GM19467 (cell line): ENCODE measurements around the gene MAB21L4.
"Not testable (repeated sequence)": the region's sequence is repeated elsewhere in the genome, so short reads cannot be mapped to it uniquely, and the experiment has no call there.

Source experiments
- ATAC-seq: cut with Tn5 transposase; IDR thresholded peaks from one replicate; pipeline ENCODE4 v1.9.1; 2021; ENCODE audit warnings: mild to moderate bottlenecking, moderate library complexity; ENCODE audit not compliant: unreplicated experiment

Gene MAB21L4

DNA sequence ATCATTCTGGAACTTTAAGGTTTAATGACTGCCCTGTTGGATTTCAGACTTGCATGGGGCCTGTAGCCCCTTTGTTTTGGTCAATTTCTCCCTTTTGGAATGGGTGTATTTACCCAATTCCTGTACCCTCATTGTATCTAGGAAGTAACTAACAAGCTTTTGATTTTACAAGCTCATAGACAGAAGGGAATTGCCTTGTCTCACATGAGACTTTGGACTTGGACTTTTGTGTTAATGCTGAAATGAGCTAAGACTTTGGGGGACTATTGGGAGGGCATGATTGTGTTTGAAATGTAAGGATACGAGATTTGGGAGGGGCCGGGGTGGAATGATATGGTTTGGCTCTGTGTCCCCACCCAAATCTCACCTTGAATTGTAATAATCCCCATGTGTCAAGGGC, 49.6 kb downstream of the MAB21L4 start:
- not testable (repeated sequence) for ATAC-seq

DNA sequence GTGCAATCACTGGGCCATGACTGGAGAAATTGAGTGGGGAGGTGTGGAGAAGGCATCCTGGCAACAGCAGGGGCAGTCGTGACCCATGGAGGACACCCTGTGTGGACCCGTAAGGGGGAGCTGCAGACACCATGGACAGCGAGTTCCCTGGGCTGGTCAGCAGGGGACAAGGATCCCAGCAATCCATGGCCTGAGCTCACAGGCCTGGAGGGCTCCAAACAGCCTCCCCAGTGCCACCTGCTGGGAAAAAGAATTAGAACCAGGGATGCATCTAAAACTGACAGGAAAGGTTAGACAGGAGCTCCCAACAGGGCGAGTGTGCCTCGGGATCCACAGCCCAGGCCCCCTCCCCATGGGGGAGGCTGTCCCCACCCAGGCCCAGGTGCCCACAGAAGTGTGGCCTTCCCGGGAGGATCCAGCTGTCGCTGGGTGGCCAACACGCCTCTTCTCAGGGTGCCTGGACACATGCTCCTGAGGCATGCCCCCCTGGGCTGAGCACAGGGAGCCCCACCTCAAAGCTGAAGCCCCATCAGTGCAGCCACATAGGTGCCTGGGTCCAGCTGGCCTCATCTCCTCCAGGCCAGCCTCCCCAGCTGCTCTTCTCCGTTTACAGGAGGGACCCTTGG, 55.4 kb downstream of the MAB21L4 start:
- no peak for ATAC-seq

DNA sequence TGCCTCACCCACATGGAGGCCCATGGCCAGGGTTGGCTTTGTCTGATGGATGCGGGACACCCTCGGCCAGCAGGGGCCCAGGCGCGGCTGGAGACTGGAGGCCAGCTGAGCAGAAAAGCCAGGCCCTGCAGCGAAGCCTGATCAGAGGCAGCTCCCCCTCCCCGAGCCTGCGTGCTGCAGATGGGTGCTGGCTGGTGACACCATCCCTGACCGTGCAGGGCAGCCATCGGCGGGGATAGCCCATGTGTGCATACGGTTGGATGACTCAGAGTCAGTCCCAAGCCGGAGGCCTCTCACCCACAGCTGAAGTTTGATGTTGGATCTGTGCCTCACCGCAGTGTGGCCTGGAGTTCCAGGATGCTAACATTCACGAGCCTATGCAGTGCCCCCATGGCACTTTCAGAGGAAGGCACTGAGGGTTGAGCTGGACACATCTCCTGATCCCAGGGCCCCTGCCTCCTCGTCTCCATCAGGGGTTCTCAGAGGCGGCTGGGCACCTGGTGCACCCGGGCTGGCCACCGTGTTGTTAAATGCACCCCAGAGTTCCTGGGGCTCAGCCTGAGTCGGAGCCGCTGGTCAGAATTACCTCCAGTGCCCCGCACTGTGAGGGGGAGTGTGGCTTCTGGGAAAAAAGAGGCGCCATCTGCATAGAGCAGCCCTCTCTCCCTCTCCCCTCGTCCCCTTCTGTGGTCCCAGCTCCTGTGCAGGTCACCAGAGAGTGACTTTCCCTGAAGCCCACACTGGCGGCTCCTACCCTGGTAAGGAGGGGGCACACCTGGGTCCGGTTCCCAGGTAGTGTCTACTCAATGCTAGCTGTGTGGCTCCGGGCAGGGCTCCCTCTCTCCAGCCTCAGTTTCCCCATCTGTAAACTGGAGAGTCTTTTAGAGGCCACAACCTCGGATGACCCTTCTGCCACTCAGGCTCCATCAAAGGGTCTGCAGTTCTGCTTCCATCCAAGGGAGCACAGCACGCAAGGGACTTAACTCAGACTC, 56.5 kb downstream of the MAB21L4 start:
- ATAC-seq, result no peak

DNA sequence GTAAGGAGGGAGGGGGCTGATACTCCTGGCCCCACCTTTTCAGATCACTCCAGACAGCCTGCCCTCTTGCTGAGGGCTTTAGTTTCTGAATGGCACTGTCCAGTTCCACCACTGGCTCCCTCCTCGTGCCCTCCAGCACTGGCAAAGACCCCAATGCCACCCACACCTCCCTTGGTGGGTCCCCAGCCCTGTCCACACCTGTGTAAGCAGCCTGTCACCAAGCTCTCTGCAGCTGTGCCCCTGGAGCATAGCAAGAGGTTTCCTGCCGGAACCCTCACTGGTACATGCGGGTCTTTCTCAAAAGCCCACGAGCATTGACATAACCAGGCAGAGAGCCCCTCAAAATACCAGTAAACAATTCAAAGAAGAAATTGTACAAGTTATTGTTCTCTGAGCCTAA, 58.3 kb downstream of the MAB21L4 start:
- no peak for ATAC-seq

DNA sequence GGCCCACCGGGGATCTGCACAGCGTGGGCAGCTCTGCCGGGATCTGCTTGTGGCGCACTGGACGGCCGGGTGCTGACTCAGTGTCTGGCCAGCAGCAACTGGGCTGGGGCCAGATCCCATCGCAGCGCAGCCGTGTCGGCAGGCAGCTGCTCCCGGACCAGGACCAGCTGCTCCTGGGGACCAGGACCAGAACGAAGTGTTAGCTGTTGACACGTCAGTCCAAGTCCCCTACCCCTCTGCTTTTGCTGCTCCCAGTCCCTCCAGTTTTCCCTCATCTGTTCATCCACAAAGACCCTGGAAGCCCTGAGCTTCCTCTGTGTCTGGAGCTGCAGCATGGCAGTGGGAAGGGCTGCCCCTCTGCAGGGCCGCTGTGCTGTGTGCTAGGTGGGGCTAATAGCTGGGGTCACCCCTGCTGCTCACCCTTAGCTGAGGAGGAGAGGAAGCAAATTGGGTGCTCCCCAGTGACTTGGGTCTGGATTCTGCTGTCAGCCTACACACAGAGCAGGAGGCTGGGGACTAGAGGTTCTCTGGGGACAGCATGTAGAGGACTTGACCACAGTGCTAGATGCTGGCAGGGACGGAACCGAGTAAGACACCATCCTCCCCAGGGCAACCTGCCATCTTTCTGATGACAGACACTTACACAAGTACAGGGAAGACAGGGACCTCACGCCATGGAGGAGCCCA, 59.0 kb downstream of the MAB21L4 start:
- ATAC-seq, result no peak
